ENCODE measurements around the gene CCM2.
A peak's percentile ranks its signal among the peaks of the same experiment; 100 is the strongest.

Gene CCM2

DNA sequence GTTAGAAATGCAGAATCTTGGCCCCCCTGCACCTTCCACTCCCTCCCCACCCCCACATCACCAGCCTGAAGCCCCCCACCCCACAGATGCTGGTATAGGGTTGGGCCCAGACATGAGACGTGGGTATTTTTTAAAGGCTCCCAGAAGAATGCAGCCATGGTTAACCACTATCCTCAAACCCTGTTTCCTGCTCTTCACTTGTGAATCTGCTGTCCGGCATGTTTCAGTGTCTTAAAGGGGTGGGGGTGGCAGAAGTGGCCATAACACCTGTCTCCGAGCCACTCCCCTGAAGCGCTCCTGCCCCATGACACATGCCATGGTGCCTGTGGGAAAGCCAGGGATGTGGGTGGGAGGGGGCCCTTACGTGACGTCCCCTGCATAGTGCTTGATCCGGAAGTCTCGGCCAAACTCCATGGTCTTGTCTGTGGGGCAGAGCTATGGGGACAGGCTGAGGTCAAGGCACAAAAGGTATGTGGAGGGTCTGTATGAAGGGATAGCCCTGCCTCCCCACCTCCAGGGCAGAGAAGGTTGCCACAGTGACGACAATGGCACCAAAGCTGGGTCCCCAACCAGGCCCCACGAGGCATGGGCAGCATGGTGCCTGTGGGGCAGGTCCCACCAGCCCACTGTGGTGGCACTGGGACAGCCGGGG, 30.8 kb upstream of the CCM2 start:
- no peak for DNase-seq (ENCODE audit: low read depth)

DNA sequence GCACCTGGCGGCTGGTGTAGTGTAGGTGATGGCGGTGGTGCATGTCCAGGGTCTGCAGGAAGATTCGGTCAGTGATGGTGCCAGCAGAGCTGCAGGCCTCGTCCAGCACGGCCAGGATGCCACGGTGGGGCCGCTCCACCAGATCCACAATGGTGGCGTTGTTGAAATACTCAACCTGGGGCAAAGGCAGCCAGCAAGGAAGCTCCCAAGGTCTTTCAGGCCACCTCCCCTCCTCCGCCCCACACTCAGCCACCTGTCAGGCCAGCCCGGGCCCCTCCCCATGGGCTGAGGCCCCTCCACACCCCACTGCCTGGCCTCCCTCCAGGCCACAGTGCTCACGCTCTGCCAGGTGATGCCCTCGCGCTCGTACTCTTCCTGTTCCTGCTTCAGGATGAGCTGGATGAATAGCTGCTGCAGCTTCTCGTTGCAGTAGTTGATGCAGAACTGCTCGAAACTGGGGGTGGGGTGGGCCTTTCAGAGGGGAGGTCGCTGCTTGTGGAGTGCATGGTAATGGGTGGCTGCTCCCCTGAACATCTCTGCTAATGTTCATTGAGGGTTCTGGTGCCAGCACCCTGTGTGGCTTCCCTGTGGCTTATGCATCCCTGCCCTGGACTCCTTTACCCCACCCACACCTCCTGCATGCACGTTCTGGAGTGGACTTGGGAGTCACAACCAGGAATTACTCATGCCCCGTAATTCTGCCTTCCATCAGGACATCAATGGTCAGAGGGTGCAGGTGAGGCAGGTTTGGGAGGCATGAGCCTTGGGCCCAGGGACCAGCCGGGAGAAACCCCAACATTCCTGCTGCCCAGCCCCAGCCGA, 30.1 kb upstream of the CCM2 start:
- DNase-seq (ENCODE audit: low read depth) = no peak

DNA sequence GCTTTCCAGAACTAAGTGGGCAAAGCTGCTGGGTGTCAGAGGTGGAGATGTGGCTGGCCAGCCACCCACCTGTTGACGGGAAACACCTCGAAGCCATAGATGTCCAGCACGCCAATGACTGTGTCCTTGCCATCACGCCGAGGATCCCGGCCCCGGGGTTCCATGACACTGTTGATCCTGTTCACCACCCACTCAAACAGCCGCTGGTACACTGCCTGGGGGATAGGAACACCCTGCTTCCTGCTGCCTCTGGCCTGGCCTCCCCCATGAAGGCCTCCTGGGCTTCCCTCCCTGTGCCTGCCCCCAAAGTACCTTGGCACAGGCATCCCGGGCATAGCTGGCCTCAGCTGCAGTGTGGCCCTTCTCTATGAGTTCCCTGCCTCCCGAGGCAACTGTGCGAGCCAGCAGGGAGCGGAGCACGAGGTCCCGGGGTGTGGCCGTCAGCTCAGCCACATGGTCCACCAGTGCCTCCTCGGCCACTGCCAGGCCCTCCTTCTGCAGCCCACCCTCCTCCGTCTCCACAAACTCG, 29.4 kb upstream of the CCM2 start:
- DNase-seq (ENCODE audit: low read depth) = no peak

DNA sequence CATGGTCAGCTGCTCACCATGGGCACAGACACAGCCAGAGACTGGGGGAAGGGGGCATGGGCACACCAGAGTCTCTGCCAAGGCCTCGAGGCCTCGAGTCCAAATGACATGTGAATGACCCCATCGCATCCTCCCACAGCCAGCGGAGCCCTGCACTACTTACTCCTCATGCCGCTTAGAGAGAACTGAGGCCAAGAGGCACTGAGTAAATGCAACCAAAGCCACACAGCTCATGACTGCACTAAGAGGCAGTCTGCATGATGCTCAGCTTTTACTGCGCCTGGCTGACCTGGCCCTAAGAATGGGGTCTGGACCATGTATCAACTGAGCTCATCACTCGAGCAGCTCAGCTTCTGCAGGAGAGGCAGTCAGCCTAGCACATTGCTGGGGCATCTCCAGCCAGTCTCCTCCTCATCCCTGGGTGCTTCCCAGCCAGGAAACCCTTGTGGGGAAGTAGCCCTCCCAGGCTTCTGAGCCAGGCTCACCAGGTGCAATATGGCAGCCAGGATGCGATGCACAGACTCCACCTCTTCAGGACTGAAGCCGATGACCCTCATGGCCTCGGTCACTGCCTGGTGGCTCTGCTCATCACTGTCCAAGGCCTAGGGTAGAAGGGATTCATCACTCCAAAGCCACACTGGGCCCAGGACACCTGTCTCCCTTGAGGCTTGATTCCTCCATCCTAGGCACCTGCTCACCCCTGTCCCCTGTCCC, 28.7 kb upstream of the CCM2 start:
- no peak for DNase-seq (ENCODE audit: low read depth)

DNA sequence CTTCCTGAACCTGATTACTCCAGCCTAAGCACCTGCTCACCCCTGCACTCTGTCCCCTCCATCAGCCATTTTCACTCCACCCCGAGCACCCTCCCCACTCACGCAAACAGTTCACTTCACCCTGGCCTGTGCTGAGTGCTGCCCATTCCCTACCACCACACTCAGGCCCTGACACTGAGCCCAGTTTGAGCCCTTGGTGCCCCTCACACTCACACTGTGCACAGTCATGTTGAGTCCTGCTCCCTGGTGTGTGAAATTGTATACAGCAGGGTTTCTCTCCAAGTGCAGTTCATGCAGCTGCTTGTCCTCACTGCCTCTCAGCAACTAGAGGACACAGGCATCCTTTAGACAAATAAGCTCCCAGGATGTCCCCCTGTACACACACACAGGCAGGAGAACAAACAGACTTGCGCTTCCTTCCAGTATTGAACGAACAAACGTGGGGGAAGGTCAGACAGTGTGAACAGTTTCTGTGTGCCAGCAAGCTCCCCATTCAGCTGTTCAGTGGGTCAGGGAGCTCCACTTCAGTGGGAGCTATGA, 28.0 kb upstream of the CCM2 start:
- no peak for DNase-seq (ENCODE audit: low read depth)

DNA sequence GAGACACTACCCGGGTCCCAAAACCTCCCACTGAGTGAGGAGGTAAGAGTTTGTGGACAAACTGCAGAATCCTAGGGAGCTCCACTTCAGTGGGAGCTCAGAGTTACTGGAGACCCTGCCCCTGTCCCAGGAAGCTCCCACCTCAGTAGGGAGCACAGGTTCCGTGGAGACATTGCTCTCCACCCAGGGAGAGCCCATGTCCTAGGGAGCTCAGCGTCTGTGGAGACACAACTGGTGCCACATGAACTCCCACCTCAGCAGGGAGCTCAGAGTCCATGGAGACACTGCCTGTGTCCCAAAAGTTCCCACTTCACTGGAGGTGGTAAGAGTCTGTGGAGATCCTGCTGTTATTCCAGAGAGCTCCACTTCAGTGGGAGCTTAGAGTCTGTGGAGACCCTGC, 27.4 kb upstream of the CCM2 start:
- DNase-seq (ENCODE audit: low read depth) = no peak

DNA sequence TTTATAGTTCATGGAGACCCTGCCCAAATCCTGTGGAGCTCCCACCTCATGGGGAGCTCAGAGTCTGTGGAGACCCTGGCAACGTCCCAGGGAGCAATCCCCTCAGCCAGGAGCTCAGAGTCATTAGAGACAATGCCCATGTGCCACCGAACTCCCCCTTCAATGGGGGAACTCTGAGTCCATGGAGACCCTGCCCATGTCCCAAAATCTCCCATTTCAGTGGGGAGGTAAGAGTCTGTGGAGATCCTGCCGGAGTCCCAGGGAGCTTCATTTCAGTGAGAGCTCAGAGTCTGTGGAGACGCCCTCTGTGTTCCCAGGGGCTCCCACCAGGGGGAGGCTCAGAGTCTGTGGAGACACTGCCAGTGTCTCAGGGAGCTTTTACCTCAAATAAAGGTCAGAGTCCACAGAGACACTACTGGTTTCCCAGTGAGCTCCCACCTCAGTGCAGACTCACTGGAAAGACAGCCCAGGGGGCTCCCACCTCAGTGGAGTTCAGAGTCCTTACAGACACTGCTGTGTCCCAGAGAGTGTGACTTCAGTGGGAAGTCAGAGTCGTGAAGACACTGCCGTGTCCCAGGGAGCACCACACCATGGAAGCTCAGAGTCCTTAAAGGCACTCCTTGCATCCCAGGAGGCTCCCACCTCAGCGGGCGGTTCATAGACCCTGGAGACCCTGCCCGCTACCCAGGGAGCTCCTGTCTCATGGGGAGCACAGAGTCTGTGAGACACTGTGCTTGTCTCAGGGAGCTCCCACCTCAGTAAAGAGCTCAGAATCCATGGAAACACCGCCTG, 26.2 kb upstream of the CCM2 start:
- no peak for DNase-seq (ENCODE audit: low read depth)

DNA sequence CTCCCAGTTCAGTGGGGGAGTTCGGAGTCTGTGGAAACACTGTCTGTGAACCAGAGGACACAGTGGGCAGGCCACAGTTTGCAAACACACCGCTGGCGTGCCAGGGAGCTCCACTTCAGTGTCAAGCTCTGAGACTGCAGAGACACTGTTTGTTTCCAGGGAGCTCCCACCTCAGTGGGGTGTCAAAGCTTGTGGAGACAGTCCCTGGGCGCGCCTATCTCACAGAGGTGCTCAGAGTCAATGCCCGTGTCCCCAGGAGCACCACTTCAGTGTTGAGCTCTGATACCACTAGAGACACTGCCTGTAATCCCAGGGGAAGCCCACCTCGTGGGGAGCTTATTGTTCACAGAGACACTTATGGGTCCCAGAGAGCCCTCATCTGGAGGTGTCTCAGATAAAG, 25.5 kb upstream of the CCM2 start:
- no peak for DNase-seq (ENCODE audit: low read depth)

DNA sequence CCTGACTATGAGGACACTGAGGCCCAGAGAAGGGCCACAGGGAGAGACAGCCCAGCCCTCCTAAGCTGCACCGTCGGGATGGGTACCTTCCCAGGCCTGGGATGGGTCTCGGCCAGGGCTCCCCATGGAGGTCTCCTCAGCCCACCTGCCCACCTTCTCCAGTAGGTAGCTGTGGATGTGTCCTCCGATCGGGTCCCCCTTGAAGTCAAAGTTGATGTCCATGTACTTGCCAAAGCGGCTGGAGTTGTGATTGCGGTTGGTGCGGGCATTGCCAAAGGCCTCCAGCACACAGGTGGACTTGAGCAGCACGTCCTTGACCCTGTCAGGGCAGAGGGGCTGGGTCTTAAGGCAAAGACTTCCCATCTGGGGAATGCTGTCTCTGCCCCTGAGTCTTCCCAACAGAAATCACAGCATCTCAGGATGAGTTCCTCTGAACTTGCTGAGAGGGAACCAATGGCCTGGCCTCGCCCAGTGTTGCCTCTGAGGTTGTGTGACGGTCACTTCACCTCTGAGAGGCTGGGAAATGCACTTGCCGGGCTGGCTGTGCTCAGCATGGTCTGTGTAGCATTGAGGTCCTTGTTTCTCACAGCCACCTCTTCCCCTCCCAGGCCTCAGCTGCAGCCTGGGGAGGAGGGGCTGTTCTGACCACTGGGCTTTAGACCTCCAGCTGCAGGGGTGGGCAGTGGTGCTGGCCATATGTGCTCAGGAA, 24.5 kb upstream of the CCM2 start:
- no peak for DNase-seq (ENCODE audit: low read depth)

DNA sequence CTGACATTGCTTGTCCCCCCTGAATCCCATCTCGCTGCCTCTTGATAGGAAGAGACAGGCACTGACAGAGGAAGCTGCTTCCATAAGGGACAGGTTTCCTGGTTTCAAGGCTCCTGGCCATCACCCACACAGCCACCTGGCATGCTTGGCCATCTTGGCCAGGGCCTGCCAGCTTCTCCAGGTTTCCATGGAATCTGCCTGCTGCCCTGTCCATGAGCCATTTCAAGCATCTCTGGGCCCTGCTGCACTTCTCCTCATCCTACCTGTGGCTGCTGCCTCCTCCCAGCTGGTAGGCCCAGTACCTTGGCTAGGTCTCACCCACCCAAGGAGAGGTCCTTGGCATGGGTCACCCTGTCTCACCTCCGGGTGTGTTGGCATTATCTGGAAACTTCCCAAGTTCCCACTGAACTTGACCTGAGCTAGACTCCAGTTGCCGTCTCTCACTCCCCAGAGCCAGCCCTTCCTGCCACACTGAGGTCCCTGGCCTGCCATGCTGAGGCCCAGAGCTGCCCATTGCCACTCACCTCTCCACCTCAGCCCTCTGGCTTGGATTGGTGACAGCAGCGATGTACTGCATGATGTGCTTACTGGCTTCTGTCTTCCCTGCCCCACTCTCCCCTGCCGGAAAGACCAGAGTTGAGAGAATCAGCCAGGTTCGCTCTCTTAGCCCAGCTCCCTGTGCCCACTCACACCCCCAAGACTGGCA, 23.8 kb upstream of the CCM2 start:
- DNase-seq (ENCODE audit: low read depth) = no peak

DNA sequence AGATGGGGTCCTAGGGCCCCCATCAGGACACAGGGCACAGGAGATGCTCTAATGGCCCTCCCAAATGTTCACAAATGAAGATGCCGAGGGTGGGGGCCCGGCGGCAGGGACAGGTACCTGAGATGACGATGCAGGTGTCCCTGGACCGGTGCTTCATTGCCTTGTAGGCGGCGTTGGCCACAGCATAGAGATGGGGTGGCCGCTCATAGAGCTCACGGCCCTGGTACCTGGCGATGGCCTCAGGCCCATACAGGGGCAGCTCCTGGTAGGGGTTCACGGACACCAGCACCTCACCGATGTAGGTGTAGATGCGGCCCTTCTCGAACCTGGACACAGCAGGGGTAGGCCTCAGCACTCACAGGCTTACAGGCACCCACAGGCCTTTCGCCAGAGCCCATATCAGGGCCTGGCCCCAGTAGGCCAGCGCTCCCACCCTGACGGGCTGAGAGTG, 23.2 kb upstream of the CCM2 start:
- no peak for DNase-seq (ENCODE audit: low read depth)

DNA sequence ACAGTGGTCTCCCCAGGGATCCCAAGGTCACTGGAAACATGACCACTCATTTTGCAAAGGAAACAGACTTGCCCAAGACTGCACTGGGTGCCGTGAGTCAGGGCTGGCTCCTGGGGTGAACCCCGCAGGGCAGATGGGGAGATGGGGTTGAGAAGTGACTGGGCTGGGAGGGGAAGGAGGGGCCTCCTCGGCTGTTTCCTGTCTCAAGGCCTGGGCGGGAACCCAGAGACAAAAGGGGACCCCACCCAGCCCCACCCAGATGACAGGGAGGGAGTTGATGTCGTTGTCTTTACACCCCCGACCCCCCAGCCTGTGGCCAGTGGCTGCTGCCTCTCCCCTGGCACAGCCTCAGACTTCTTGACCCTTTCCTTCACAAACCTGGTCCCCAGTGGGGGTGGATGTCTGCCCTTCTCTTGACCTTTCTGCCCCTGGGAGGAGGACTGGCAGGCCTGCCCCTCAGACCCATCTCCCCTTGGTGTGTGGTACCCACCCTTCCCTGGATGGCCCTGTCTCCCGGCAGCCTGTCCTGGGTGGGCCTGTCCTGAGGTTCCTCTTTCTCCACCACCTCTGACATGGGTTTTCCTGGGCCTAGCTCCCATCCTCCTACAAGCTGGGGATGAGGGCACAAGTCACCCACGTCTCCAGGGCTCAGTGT, 22.6 kb upstream of the CCM2 start:
- DNase-seq (ENCODE audit: low read depth) = peak; percentile 54

DNA sequence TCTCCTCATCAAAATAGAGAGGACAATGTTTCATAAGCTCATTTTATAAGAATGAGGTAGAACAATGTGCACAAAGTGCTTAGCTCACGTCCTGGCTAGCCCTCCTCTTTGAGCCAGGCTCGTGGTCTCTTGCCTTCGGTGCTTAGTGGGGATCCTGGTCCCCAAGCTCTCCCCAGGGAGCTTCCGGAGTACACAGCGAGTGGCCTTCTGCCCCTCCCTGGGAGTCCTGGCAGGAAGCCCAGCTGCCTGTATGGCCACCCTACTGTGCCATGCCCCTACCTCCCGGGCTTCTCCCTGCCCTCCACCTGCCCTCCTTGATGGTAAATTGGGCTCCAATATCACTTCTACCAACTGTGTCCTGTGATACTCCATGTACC, 22.1 kb upstream of the CCM2 start:
- no peak for DNase-seq (ENCODE audit: low read depth)

DNA sequence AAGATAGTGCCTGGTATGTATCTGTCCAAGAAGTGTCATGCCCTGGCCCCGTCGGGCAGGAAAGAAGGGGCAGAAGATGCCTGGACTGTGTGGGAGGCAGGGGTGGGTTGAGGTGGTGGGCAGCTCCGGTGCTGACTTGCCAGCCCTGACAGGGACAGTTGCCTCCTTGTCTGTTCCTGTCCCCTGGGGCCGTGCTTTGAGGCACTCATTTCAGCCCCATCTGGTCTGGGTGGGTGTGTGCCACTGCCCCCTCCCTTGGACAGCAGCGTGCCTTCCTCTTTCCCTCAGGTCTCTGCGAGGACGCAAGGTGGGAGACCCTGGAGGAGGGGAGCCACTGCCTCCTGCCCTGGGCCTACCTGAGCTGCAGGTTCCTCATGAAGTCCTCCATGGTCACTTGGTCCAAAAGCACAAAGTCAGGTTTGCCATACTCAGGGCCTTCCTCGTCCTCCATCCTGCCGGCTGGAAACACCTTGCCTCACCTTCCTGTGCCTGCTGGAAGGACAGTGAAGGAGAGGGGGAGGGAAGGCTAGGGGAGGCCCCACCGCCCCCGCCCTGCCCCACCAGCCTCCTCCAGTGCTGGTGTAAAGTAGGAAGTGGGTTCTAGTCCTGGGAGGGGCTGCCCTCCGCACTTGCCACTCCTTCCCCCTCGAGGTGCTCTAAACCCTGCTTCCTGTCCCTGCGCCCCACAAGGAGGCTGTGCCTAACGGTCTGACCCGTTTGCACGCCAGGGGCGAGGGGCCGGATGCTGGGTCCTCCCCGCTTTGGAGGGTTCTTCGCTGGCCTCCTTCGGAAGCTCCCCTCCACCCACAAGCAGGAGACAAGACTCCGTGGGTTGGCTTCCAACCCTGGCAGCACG, 21.3 kb upstream of the CCM2 start, which contains the start of gene MYO1G:
Gene MYO1G (minus strand): TSS at position 505 of the 856 bp plus-strand sequence. CDS start 54 bp downstream, at position 451.
- DNase-seq (ENCODE audit: low read depth) = peak; percentile 72

DNA sequence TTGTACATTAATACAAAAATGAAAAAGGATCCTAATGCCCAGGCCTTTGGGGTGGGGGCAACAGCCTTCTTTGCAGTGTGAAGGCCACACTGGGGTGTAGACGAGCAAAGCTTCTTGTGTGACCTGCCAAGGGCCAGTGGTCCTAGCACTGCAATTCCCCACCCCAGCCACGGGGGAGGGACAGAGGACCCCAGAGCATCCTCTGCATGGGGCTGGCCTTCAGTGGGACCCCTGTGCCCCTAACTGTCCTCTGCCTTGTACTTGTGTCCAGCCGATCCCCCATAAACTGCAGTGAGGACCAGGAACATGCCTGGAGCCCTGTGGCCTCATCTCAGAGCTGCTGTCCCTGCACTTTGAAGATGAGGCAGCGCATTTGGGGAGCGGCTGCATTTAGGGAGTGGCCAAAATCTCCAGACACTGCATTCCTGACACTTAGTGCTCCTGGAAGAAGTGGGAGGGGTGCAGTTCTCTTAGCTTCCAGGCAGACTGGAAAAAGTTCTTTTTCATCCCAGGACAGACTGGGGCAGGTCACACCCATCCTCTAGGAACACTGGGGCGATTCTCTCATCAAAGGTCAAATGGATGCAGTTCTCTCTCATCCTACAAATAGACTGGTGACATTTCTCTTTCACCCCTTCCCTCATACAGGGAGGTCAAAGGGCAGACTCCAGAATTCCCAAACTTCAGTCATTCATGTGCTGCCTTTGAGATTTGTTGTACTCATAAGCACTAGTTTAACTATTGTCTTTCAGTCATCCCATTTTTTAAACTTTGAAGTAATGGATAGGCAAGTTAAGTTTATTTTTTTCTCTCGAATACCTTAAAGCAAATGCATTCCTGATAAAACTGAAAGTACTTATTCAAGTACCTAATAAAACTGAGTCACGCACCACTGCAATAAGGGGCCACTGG, 20.3 kb upstream of the CCM2 start:
- DNase-seq (ENCODE audit: low read depth) = no peak

DNA sequence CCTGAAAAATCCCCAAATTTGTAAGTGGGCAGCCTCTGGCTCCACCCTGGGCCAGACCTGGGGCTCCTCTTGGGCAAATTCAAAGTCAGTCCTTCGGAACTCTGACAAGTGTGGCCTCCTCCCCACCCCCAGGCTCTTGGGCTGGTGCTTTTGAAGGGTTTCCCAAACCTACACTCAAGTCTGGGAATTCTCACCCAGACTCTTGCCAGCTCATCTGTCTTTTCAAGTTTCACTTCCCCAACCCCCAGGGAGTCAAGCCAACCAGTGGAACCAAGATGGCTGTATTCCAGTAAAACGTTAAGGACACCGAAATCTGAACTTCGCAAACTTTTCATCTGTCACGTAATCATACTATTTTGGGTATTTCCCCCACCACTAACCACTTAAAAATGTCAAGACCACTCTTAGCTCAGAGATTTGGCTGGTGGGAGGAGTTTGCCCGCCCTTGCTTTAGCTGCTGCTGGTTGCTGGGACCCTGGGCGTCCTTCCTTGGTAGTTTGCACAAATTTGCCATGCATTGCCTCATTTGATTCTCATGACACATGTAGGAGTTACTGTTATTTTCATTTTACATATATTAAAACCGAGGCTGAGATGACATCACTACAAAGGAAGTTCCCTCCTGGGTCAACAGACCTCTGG, 19.5 kb upstream of the CCM2 start:
- DNase-seq (ENCODE audit: low read depth) = no peak

DNA sequence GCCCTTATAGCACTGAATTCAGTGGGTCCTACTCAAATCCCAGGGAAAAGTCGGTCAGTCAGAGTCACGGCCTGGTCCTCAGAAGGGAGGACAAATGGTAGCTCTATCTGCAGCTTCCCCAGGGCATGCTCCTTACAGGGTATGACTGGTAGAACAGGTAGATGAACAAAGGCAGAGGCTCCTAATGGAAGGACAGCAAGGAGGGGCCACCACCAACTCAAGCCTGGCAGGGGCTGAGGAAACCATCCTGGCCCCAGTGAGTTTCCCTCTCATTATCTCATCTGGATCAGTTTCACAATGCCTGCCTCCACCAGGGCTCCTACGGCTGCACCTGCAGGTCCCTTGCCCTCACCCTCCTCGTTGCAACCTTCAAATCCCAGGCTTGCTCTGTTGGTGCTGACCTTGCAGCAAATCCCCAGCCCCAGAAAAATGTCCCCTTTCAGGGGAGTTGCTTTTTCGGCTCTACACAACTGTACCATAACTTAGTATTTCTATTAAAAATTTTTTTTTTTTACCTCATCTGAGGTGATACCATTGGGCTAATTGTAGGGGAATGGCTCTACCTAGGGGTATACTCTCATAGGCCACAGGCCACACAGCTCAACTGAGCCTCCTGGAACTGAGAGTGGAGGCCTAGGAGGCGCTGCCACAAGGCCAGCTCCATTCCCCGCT, 18.8 kb upstream of the CCM2 start:
- no peak for DNase-seq (ENCODE audit: low read depth)
